GM12878 (cell line): Measurements from ENCODE around the gene CD72. TPM values are rescaled to one million over a fixed set of nuclear protein-coding genes. Genes with fewer than 3 reads are reported as not detected.
A peak's percentile ranks its signal among the peaks of the same experiment; 100 is the strongest.

Experiments
- ATAC-seq: fragments of 200-7000 bp; cut with Tn5 transposase; 3 replicates; pipeline ENCODE4 v1.9.1; 2020; ENCODE audit warnings: mild to moderate bottlenecking, moderate library complexity
- BruUV-seq: library from RNA; stranded (reverse); fragments of 400-500 nt; replicated peaks from 2 replicates; lab custom pipeline; 2021; lab: Mats Ljungman, UMichigan
- CTCF ChIA-PET: fragments of 300-600 bp; sonication (Branson Sonifier 250); formaldehyde crosslinking; extraction: SDS; loops from one replicate; lab custom pipeline; 2021; ENCODE audit warnings: inconsistent platforms; lab: Yijun Ruan, JAX
- POLR2A ChIA-PET: fragments of 350-600 bp; formaldehyde crosslinking; extraction: SDS; loops from one replicate; lab custom pipeline; 2021; ENCODE audit warnings: inconsistent platforms; lab: Charles Lee
- RAD21 ChIA-PET: fragments of 300-600 bp; sonication (Branson Sonifier 250); formaldehyde crosslinking; loops from one replicate; lab custom pipeline; 2023; ENCODE audit warnings: antibody characterized with exemption; ENCODE audit not compliant: unreplicated experiment; lab: Charles Lee
- SMC1A ChIA-PET: fragments of 300-600 bp; sonication (Branson Sonifier 250); formaldehyde crosslinking; loops from one replicate; lab custom pipeline; 2023; ENCODE audit not compliant: unreplicated experiment, uncharacterized antibody; lab: Charles Lee
- DNase-seq: peaks from one replicate; pipeline ENCODE4 v3.0.0-alpha.2; 2011; ENCODE audit warnings: low read depth, low spot score
- FAIRE-seq: peaks from 3 replicates; lab custom pipeline; 2011; peaks lifted over from hg19 to GRCh38; lab: Jason Lieb, UNC
- H2AFZ ChIP-seq: 2 replicates; pipeline ENCODE4 v1.6.0; 2011; ENCODE audit warnings: low read depth, low read length, control low read depth; ENCODE audit not compliant: control insufficient read depth
- H3K27ac ChIP-seq: 2 replicates; pipeline ENCODE4 v1.5.1; 2011; ENCODE audit warnings: control low read depth; ENCODE audit not compliant: control insufficient read depth, insufficient read depth
- H3K27me3 ChIP-seq, 2 experiments: replicated peaks in 1 of 2; 2 replicates each; pipeline versions ENCODE4 v1.6.0 to v1.6.1; 2011; ENCODE audit warnings: low read length in 1 of 2; ENCODE audit not compliant: control insufficient read depth in 2 of 2, insufficient read depth in 2 of 2
- H3K36me3 ChIP-seq, 2 experiments: 2 replicates each; pipeline ENCODE4 v1.5.1; 2011; ENCODE audit warnings: low read length in 1 of 2; ENCODE audit not compliant: control insufficient read depth in 2 of 2, insufficient read depth in 2 of 2
- H3K4me1 ChIP-seq: 2 replicates; pipeline ENCODE4 v1.6.1; 2011; ENCODE audit warnings: mild to moderate bottlenecking, low read length, moderate library complexity, mixed read lengths; ENCODE audit not compliant: control insufficient read depth, insufficient read depth
- H3K4me2 ChIP-seq: 2 replicates; pipeline ENCODE4 v1.6.0; 2011; ENCODE audit warnings: control low read depth; ENCODE audit not compliant: control insufficient read depth, insufficient read depth
- H3K4me3 ChIP-seq: fragments of 200-600 bp; sonication (generic); 2 replicates; pipeline ENCODE4 v1.5.1; 2016
- H3K79me2 ChIP-seq: 2 replicates; pipeline ENCODE4 v1.6.0; 2011; ENCODE audit warnings: low read length; ENCODE audit not compliant: control insufficient read depth, insufficient read depth
- H3K9ac ChIP-seq: 2 replicates; pipeline ENCODE4 v1.8.0; 2011; ENCODE audit warnings: low read length, control low read depth, mixed read lengths; ENCODE audit not compliant: control insufficient read depth, insufficient read depth
- H3K9me3 ChIP-seq: replicated peaks from 3 replicates; pipeline ENCODE4 v1.5.1; 2011; ENCODE audit warnings: mild to moderate bottlenecking, low read length; ENCODE audit not compliant: control insufficient read depth, insufficient read depth
- H4K20me1 ChIP-seq: 2 replicates; pipeline ENCODE4 v1.6.0; 2011; ENCODE audit not compliant: control insufficient read depth, insufficient read depth
- KDM1A ChIP-seq: fragments of 200-600 bp; sonication (generic); IDR thresholded peaks from 2 replicates; pipeline ENCODE4 v1.6.1; 2016; ENCODE audit warnings: borderline replicate concordance
- LARP7 ChIP-seq: fragments of 450-650 bp; IDR thresholded peaks from 2 replicates; pipeline ENCODE4 v1.6.1; 2017; ENCODE audit warnings: mild to moderate bottlenecking
- NBN ChIP-seq: fragments of 450-650 bp; IDR thresholded peaks from 2 replicates; pipeline ENCODE4 v1.6.1; 2016
- NR2F1 ChIP-seq: fragments of 450-650 bp; conservative IDR thresholded peaks from 2 replicates; pipeline ENCODE4 v1.6.1; 2017; ENCODE audit warnings: mild to moderate bottlenecking
- STAT1 ChIP-seq: fragments of 450-650 bp; conservative IDR thresholded peaks from 2 replicates; pipeline ENCODE4 v1.6.1; 2014; ENCODE audit warnings: antibody characterized with exemption, mild to moderate bottlenecking
- STAT3 ChIP-seq: IDR thresholded peaks from 2 replicates; pipeline ENCODE4 v1.6.1; 2011; ENCODE audit warnings: low read depth, low read length, improper control_type of control experiment
- TCF3 ChIP-seq: IDR thresholded peaks from 2 replicates; pipeline ENCODE4 v1.6.1; 2012; ENCODE audit warnings: low read depth, mild to moderate bottlenecking, low read length, borderline replicate concordance; ENCODE audit not compliant: insufficient read depth
- ZNF217 ChIP-seq: fragments of 450-650 bp; IDR thresholded peaks from 2 replicates; pipeline ENCODE4 v1.6.1; 2017; ENCODE audit warnings: antibody characterized with exemption, mild to moderate bottlenecking
- whole genome bisulfite sequencing: methylation state at CpG from one replicate; pipeline ENCODE4 v1.1.6; 2016; ENCODE audit warnings: low lambda C conversion rate; ENCODE audit not compliant: insufficient replicate concordance, insufficient coverage; ENCODE audit errors: missing lambda C conversion rate; 5-methylcytosine and 5-hydroxymethylcytosine counted together
- in situ Hi-C: fragments of 300-500 bp; cut with MboI; formaldehyde crosslinking; loops from 9 replicates; pipeline ENCODE4 v1.14.3; 2018; ENCODE audit warnings: mixed read lengths
- intact Hi-C: fragments of 100-400 bp; cut with micrococcal nuclease; formaldehyde crosslinking; loops from one replicate; pipeline ENCODE4 v1.14.2; 2022; ENCODE audit not compliant: unreplicated experiment
- polyA plus RNA-seq, 11 experiments: library from polyadenylated mRNA; depleted of rRNA in 4 of 11; unstranded in 6 of 11; stranded (reverse) in 5 of 11; fragments of >200 nt; fragmentation: Nextera tagmentation in 4 of 11; fragmentation: Illumina TruSeq in 1 of 11; extraction: Ambion mirVana in 4 of 11; extraction: Trizol in 1 of 11; gene quantifications; 1 replicate in 1 of 11; 2 replicates in 10 of 11; pipeline versions ENCODE4 v1.2.1 to v1.2.3, GENCODE V29; 2011 to 2016; ENCODE audit warnings: inconsistent platforms in 2 of 11, missing spikeins in 2 of 11, low read depth in 1 of 11
- total RNA-seq, 4 experiments: library from RNA; depleted of rRNA in 3 of 4; stranded (reverse); fragments of >200 nt in 3 of 4; fragmentation: Illumina TruSeq in 1 of 4; extraction: Trizol in 1 of 4; gene quantifications; 2 replicates each; pipeline versions ENCODE4 v1.2.1 to v1.2.3, GENCODE V29; 2013 to 2021
- TF ChIP-seq, protein P1 (sequence below): fragments of 450-650 bp; IDR thresholded peaks from 2 replicates; pipeline ENCODE4 v1.6.1; 2016; ENCODE audit warnings: mild to moderate bottlenecking, moderate library complexity, borderline replicate concordance
- TF ChIP-seq, protein P2 (sequence below): IDR thresholded peaks from 2 replicates; pipeline ENCODE4 v1.6.1; 2012; ENCODE audit warnings: low read length, inconsistent platforms
- TF ChIP-seq, protein P3 (sequence below): fragments of 450-650 bp; IDR thresholded peaks from 2 replicates; pipeline ENCODE4 v1.6.1; 2017; ENCODE audit warnings: mild to moderate bottlenecking, moderate library complexity

Gene CD72
- total and polyA plus RNA-seq, 10 of the 15 experiments (the other 5 are each of a cell fraction or from before 2014, with no cell fraction given), result 2.1 to 14.2 (median 4.4) TPM

DNA sequence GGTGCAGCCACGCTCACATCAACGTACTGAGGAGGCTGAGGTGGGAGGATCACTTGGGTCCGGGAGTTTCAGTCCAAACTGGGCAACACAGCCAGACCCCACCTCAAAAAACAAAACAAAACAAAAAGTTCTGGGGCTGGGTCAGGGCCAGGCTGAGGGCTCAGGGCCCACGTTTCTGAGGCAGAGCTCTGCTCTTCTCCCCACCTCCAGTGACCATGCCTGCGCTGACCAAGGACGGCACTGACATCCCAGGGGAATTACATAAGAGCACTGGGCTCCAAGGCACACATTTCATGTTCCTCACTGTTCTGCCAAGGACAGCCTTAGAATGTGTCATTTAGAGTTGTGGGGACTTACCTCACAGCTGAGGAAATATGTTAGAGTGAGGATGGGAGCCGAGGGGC is 53.6 kb downstream of the CD72 start (continued):
- TF ChIP-seq, protein P1, sequence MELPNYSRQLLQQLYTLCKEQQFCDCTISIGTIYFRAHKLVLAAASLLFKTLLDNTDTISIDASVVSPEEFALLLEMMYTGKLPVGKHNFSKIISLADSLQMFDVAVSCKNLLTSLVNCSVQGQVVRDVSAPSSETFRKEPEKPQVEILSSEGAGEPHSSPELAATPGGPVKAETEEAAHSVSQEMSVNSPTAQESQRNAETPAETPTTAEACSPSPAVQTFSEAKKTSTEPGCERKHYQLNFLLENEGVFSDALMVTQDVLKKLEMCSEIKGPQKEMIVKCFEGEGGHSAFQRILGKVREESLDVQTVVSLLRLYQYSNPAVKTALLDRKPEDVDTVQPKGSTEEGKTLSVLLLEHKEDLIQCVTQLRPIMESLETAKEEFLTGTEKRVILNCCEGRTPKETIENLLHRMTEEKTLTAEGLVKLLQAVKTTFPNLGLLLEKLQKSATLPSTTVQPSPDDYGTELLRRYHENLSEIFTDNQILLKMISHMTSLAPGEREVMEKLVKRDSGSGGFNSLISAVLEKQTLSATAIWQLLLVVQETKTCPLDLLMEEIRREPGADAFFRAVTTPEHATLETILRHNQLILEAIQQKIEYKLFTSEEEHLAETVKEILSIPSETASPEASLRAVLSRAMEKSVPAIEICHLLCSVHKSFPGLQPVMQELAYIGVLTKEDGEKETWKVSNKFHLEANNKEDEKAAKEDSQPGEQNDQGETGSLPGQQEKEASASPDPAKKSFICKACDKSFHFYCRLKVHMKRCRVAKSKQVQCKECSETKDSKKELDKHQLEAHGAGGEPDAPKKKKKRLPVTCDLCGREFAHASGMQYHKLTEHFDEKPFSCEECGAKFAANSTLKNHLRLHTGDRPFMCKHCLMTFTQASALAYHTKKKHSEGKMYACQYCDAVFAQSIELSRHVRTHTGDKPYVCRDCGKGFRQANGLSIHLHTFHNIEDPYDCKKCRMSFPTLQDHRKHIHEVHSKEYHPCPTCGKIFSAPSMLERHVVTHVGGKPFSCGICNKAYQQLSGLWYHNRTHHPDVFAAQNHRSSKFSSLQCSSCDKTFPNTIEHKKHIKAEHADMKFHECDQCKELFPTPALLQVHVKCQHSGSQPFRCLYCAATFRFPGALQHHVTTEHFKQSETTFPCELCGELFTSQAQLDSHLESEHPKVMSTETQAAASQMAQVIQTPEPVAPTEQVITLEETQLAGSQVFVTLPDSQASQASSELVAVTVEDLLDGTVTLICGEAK, result no peak
- TF ChIP-seq KDM1A, result no peak
- TF ChIP-seq ZNF217, result no peak
- no peak for TF ChIP-seq STAT3
- no peak for TF ChIP-seq NR2F1
- TF ChIP-seq, protein P2, sequence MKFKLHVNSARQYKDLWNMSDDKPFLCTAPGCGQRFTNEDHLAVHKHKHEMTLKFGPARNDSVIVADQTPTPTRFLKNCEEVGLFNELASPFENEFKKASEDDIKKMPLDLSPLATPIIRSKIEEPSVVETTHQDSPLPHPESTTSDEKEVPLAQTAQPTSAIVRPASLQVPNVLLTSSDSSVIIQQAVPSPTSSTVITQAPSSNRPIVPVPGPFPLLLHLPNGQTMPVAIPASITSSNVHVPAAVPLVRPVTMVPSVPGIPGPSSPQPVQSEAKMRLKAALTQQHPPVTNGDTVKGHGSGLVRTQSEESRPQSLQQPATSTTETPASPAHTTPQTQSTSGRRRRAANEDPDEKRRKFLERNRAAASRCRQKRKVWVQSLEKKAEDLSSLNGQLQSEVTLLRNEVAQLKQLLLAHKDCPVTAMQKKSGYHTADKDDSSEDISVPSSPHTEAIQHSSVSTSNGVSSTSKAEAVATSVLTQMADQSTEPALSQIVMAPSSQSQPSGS, result no peak

DNA sequence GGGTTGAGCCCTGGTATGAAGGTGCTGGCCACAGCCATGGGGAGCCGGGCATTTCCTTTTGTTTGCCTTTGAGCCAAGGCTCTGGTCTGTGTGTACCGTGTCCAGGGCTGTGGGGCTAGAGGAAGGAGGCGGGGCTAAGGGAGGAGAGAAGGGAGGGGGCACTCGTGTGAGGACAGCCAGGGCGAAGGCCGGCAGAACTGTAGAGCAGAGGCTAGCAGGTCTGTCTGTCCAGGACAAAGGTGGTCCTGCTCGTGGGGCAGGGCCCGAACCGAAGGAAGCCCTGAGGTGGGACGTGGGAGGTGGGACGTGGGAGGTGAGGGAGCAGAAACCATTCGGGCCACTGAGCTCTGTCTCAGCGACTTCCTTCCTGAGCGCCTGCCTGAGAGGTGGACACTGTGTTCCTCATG is 54.4 kb downstream of the CD72 start:
- no peaks in the 10 kb centered on the region for H3K27me3 ChIP-seq
- no TSS peak for BruUV-seq
- 13% methylated on average over 14 of the region's 14 CpGs for WGBS
- H3K27ac ChIP-seq, result no peak overlapping the region
- H3K9me3 ChIP-seq, result no peaks in the 10 kb centered on the region
- H4K20me1 ChIP-seq, result no peaks in the 10 kb centered on the region
- SMC1A ChIA-PET, result no interaction called here
- no peak overlapping the region for H2AFZ ChIP-seq
- in situ Hi-C loops (no loop called here), intact Hi-C loops (no loop called here)
- H3K4me2 ChIP-seq, result no peak overlapping the region
- H3K79me2 ChIP-seq, result no peaks in the 10 kb centered on the region
- ATAC-seq (peak; percentile 24; the same call in 2 of the 3 replicates), DNase-seq (no peak), FAIRE-seq (no peak)
- no peak overlapping the region for H3K9ac ChIP-seq
- POLR2A ChIA-PET, result no interaction called here
- CTCF ChIA-PET, result interaction anchor here (0.6 to 1.3 kb wide), 2 partner anchors 10 to 33 kb away, joined by 3 to 5 read pairs; no protein-coding TSS in a partner anchor
- H3K4me3 ChIP-seq, result no peak overlapping the region
- RAD21 ChIA-PET, result no interaction called here
- no peaks in the 10 kb centered on the region for H3K36me3 ChIP-seq
- H3K4me1 ChIP-seq, result peaks cover 6% of the 10 kb centered on the region; the same call in 1 of the 2 replicates
- TF ChIP-seq TCF3, result no peak
- TF ChIP-seq STAT1, result no peak
- TF ChIP-seq LARP7, result no peak
- TF ChIP-seq, protein P3, sequence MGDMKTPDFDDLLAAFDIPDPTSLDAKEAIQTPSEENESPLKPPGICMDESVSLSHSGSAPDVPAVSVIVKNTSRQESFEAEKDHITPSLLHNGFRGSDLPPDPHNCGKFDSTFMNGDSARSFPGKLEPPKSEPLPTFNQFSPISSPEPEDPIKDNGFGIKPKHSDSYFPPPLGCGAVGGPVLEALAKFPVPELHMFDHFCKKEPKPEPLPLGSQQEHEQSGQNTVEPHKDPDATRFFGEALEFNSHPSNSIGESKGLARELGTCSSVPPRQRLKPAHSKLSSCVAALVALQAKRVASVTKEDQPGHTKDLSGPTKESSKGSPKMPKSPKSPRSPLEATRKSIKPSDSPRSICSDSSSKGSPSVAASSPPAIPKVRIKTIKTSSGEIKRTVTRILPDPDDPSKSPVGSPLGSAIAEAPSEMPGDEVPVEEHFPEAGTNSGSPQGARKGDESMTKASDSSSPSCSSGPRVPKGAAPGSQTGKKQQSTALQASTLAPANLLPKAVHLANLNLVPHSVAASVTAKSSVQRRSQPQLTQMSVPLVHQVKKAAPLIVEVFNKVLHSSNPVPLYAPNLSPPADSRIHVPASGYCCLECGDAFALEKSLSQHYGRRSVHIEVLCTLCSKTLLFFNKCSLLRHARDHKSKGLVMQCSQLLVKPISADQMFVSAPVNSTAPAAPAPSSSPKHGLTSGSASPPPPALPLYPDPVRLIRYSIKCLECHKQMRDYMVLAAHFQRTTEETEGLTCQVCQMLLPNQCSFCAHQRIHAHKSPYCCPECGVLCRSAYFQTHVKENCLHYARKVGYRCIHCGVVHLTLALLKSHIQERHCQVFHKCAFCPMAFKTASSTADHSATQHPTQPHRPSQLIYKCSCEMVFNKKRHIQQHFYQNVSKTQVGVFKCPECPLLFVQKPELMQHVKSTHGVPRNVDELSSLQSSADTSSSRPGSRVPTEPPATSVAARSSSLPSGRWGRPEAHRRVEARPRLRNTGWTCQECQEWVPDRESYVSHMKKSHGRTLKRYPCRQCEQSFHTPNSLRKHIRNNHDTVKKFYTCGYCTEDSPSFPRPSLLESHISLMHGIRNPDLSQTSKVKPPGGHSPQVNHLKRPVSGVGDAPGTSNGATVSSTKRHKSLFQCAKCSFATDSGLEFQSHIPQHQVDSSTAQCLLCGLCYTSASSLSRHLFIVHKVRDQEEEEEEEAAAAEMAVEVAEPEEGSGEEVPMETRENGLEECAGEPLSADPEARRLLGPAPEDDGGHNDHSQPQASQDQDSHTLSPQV, result no peak
- TF ChIP-seq NBN, result no peak
